ENCODE data around the gene RHOBTB3.

RHOBTB3 gene

DNA sequence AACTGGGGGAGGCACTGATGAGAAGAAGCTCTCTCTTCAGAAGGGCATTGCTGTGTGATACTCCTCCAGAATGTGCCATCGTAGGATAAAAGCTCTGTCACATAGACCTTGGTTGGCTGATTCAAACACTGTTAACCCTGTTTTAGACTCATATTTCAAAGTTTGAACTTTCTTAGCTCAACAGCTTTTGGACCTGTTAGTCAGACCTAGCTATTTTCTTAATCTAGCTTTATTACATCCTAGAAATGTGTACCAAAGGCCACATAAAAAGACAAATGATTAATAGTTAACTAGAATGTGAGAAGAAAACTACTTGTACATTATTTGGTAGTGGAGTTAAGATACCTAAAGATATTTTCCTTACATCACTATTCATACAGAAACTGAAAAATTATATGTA is 4.3 kb downstream of the RHOBTB3 start:
- Histone ChIP-seq H3K9ac (ENCODE audit: low read depth, low read length) (peak overlapping the region; percentile 98), H3K4me3 (ENCODE audit: low read length) (peak overlapping the region; percentile 99), H3K36me3 (ENCODE audit: insufficient read depth, low read length) (peaks cover 57% of the 10 kb centered on the region), H3K4me1 (ENCODE audit: control insufficient read depth, insufficient read depth, low read length) (peaks cover 29% of the 10 kb centered on the region), H3K4me2 (ENCODE audit: low read length) (peak overlapping the region; percentile 84), H3K27me3 (ENCODE audit: control insufficient read depth, insufficient read depth, low read length) (no peaks in the 10 kb centered on the region), H3K9me3 (replicated peaks; ENCODE audit: low read length) (no peaks in the 10 kb centered on the region)

- Histone ChIP-seq H3K4me1 (ENCODE audit: control insufficient read depth, insufficient read depth, low read length) (peaks cover 28% of the 10 kb centered on the region), H3K9me3 (replicated peaks; ENCODE audit: low read length) (no peaks in the 10 kb centered on the region), H3K4me3 (ENCODE audit: low read length) (no peak overlapping the region), H3K27me3 (ENCODE audit: control insufficient read depth, insufficient read depth, low read length) (no peaks in the 10 kb centered on the region), H3K36me3 (ENCODE audit: insufficient read depth, low read length) (peaks cover 70% of the 10 kb centered on the region), H3K4me2 (ENCODE audit: low read length) (no peak overlapping the region), H3K9ac (ENCODE audit: low read depth, low read length) (no peak overlapping the region)
Measured at GRCh38 chr5:95738072-95738471, 6.9 kb downstream of the RHOBTB3 start.

- Histone ChIP-seq H3K9me3 (replicated peaks; ENCODE audit: low read length) (no peaks in the 10 kb centered on the region), H3K4me1 (ENCODE audit: control insufficient read depth, insufficient read depth, low read length) (peaks cover 27% of the 10 kb centered on the region), H3K9ac (ENCODE audit: low read depth, low read length) (no peak overlapping the region), H3K4me3 (ENCODE audit: low read length) (no peak overlapping the region), H3K4me2 (ENCODE audit: low read length) (no peak overlapping the region), H3K36me3 (ENCODE audit: insufficient read depth, low read length) (peaks cover 67% of the 10 kb centered on the region), H3K27me3 (ENCODE audit: control insufficient read depth, insufficient read depth, low read length) (no peaks in the 10 kb centered on the region)
Measured at GRCh38 chr5:95738834-95739233, 7.7 kb downstream of the RHOBTB3 start.

DNA sequence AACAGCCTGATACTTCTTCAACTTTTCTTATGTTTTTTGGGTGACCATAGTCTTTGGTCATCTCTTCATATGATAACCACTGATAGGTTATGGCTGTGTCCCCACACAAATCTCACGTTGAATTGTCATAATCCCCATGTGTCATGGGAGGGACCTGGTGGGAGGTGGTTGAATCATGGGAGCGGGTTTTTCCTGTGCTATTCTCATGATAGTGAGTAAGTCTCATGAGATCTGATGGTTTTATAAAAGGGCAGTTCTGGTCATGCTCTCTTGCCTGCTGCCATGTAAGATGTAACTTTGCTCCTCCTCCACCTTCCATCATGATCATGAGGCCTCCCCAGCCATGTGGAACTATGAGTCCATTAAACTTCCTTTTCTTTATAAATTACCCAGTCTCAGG is 8.7 kb downstream of the RHOBTB3 start:
- Histone ChIP-seq H3K4me1 (ENCODE audit: control insufficient read depth, insufficient read depth, low read length) (peaks cover 17% of the 10 kb centered on the region), H3K4me2 (ENCODE audit: low read length) (no peak overlapping the region), H3K27me3 (ENCODE audit: control insufficient read depth, insufficient read depth, low read length) (no peaks in the 10 kb centered on the region), H3K9me3 (replicated peaks; ENCODE audit: low read length) (no peaks in the 10 kb centered on the region), H3K4me3 (ENCODE audit: low read length) (no peak overlapping the region), H3K9ac (ENCODE audit: low read depth, low read length) (no peak overlapping the region), H3K36me3 (ENCODE audit: insufficient read depth, low read length) (peaks cover 69% of the 10 kb centered on the region)

GRCh38 chr5:95741458-95741857 is 10.3 kb downstream of the RHOBTB3 start:
- H3K9me3 ChIP-seq (replicated peaks; ENCODE audit: low read length): no peaks in the 10 kb centered on the region
- peaks cover 3% of the 10 kb centered on the region for H3K4me1 ChIP-seq (ENCODE audit: control insufficient read depth, insufficient read depth, low read length)
- H3K36me3 ChIP-seq (ENCODE audit: insufficient read depth, low read length): peaks cover 77% of the 10 kb centered on the region

DNA sequence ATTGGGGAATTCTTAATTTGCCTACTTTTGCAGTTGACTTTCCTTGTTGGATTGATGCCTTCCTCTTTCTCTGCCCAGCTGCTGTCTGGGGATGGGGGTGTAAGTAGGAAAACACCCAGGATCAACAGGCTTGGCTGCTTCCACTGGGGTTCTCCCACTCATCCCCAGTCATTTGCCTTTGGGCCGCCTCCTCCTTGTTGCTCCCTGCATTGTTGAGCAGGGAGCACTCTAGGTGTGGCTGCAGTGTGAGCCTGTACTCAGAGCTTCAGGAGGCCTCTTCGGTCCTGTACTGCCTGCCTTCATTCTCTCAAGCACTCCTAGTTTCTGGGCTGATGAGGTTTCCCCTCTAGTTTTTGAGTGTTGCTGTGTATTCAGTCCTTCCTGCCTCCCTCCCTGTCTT is 12.1 kb downstream of the RHOBTB3 start:
- no peak overlapping the region for H3K9ac ChIP-seq (ENCODE audit: low read depth, low read length)
- no peaks in the 10 kb centered on the region for H3K9me3 ChIP-seq (replicated peaks; ENCODE audit: low read length)
- H3K4me1 ChIP-seq (ENCODE audit: control insufficient read depth, insufficient read depth, low read length): peaks cover 12% of the 10 kb centered on the region
- no peaks in the 10 kb centered on the region for H3K27me3 ChIP-seq (ENCODE audit: control insufficient read depth, insufficient read depth, low read length)
- H3K36me3 ChIP-seq (ENCODE audit: insufficient read depth, low read length): peaks cover 75% of the 10 kb centered on the region
- H3K4me2 ChIP-seq (ENCODE audit: low read length): no peak overlapping the region
- H3K4me3 ChIP-seq (ENCODE audit: low read length): no peak overlapping the region

More at GRCh38 chr5:95741458-95741857, 10.3 kb downstream of the RHOBTB3 start:
- H3K4me3 ChIP-seq (ENCODE audit: low read length): no peak overlapping the region
- no peak overlapping the region for H3K9ac ChIP-seq (ENCODE audit: low read depth, low read length)
- H3K4me2 ChIP-seq (ENCODE audit: low read length): no peak overlapping the region
- H3K27me3 ChIP-seq (ENCODE audit: control insufficient read depth, insufficient read depth, low read length): no peaks in the 10 kb centered on the region

DNA sequence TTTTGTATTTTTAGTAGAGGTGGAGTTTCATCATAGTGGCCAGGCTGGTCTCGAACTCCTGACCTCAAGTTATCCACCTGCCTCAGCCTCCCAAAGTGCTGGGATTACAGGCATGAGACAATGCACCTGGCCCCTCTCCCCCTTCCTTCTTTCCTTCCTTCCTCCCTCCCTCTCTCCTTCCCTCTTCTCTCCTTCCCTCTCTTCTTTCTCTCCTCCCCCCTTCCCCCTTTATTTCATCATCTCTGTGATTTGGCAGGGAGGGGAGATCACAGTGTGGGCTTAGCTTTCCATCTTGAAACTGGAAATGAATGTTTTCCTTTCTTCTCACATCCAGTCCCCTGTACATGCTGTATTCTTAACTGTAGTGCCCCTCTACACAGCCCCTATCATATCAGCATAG is 12.7 kb downstream of the RHOBTB3 start:
- H3K4me3 ChIP-seq (ENCODE audit: low read length): no peak overlapping the region
- H3K4me1 ChIP-seq (ENCODE audit: control insufficient read depth, insufficient read depth, low read length): peaks cover 12% of the 10 kb centered on the region
- H3K9ac ChIP-seq (ENCODE audit: low read depth, low read length): no peak overlapping the region
- no peaks in the 10 kb centered on the region for H3K27me3 ChIP-seq (ENCODE audit: control insufficient read depth, insufficient read depth, low read length)
- peaks cover 75% of the 10 kb centered on the region for H3K36me3 ChIP-seq (ENCODE audit: insufficient read depth, low read length)
- H3K9me3 ChIP-seq (replicated peaks; ENCODE audit: low read length): no peaks in the 10 kb centered on the region
- no peak overlapping the region for H3K4me2 ChIP-seq (ENCODE audit: low read length)

- H3K4me3 ChIP-seq (ENCODE audit: low read length): no peak overlapping the region
- no peaks in the 10 kb centered on the region for H3K27me3 ChIP-seq (ENCODE audit: control insufficient read depth, insufficient read depth, low read length)
- H3K9me3 ChIP-seq (replicated peaks; ENCODE audit: low read length): no peaks in the 10 kb centered on the region
- H3K4me1 ChIP-seq (ENCODE audit: control insufficient read depth, insufficient read depth, low read length): peaks cover 12% of the 10 kb centered on the region
- H3K9ac ChIP-seq (ENCODE audit: low read depth, low read length): no peak overlapping the region
- peaks cover 75% of the 10 kb centered on the region for H3K36me3 ChIP-seq (ENCODE audit: insufficient read depth, low read length)
- H3K4me2 ChIP-seq (ENCODE audit: low read length): no peak overlapping the region
Measured at GRCh38 chr5:95746194-95746593, 15.1 kb downstream of the RHOBTB3 start.

DNA sequence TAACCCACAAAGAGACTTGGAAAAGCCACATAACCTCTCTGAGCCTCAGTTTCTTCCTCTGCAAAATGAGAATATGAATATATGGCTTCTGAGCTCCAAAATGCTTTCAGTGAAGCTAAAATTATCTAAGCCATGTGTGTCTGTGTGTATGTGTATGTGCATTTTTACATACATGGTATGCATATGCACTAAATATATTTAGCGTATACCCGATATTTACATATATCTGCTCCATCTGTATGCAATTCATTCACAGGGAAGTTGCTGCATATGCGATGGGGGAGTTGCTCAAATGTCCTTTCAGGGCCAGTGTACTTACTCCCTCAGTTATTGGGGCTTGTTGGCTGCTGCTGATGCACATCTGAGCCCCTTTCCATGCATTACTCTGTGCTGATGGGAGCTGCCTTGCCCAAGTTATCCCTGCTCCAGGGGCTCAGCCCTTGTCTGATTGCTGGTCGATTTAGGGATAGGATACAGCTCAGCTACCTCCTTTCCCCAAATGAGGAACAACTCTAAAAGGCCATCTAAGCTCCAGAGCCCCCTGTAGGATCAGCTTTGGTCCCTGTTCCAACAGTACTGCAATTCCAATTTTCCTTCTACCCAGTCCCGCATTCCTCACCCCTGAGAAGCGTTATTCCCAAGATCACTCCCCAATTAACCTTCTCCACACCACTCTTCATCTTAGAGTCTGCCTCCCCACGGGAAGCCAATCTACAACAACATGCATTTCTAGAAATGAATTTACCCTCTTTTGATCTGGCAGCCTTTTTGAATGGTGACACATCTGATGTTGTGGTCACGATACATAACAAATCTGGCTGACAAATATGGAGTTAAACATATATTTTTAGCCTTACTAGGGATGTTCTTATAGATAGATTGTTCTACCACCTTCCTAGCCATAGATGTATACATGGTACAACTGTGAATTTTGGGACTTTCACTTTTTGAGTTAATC is 15.9 kb downstream of the RHOBTB3 start:
- Histone ChIP-seq H3K36me3 (ENCODE audit: insufficient read depth, low read length) (peaks cover 75% of the 10 kb centered on the region), H3K9ac (ENCODE audit: low read depth, low read length) (no peak overlapping the region), H3K27me3 (ENCODE audit: control insufficient read depth, insufficient read depth, low read length) (no peaks in the 10 kb centered on the region), H3K4me1 (ENCODE audit: control insufficient read depth, insufficient read depth, low read length) (peaks cover 12% of the 10 kb centered on the region), H3K9me3 (replicated peaks; ENCODE audit: low read length) (no peaks in the 10 kb centered on the region), H3K4me3 (ENCODE audit: low read length) (no peak overlapping the region), H3K4me2 (ENCODE audit: low read length) (no peak overlapping the region)

GRCh38 chr5:95748133-95748532 is 17.0 kb downstream of the RHOBTB3 start:
- no peaks in the 10 kb centered on the region for H3K9me3 ChIP-seq (replicated peaks; ENCODE audit: low read length)
- no peak overlapping the region for H3K4me2 ChIP-seq (ENCODE audit: low read length)
- H3K4me3 ChIP-seq (ENCODE audit: low read length): no peak overlapping the region
- H3K9ac ChIP-seq (ENCODE audit: low read depth, low read length): no peak overlapping the region
- no peaks in the 10 kb centered on the region for H3K27me3 ChIP-seq (ENCODE audit: control insufficient read depth, insufficient read depth, low read length)
- peaks cover 80% of the 10 kb centered on the region for H3K36me3 ChIP-seq (ENCODE audit: insufficient read depth, low read length)
- peaks cover 11% of the 10 kb centered on the region for H3K4me1 ChIP-seq (ENCODE audit: control insufficient read depth, insufficient read depth, low read length)

DNA sequence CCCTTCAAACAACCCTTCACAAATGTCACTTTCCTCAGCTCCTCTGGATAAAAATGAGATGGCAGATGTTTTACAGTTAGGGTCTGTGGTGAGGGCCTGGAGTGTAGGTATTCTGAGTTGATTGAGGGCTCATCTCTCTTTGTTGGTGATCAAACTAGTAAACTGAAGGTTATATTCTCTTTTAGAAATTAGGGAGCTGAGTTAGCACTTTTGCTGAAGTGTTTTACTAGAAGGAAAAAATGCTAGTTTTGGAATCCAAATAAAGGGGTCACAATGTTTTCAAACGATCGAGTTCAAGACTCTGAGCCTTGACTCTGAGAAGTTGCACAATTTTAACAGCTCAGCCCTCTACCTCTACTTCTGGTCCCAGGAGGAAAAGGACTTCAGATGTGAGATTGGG is 23.4 kb downstream of the RHOBTB3 start:
- Histone ChIP-seq H3K9me3 (replicated peaks; ENCODE audit: low read length) (no peaks in the 10 kb centered on the region), H3K9ac (ENCODE audit: low read depth, low read length) (no peak overlapping the region), H3K27me3 (ENCODE audit: control insufficient read depth, insufficient read depth, low read length) (no peaks in the 10 kb centered on the region), H3K36me3 (ENCODE audit: insufficient read depth, low read length) (peaks cover 70% of the 10 kb centered on the region), H3K4me1 (ENCODE audit: control insufficient read depth, insufficient read depth, low read length) (peaks cover 14% of the 10 kb centered on the region), H3K4me2 (ENCODE audit: low read length) (no peak overlapping the region), H3K4me3 (ENCODE audit: low read length) (no peak overlapping the region)

GRCh38 chr5:95759005-95759404 is 27.9 kb downstream of the RHOBTB3 start:
- Histone ChIP-seq H3K4me1 (ENCODE audit: control insufficient read depth, insufficient read depth, low read length) (peaks cover 44% of the 10 kb centered on the region), H3K4me2 (ENCODE audit: low read length) (no peak overlapping the region), H3K27me3 (ENCODE audit: control insufficient read depth, insufficient read depth, low read length) (no peaks in the 10 kb centered on the region), H3K4me3 (ENCODE audit: low read length) (no peak overlapping the region), H3K36me3 (ENCODE audit: insufficient read depth, low read length) (peaks cover 43% of the 10 kb centered on the region), H3K9me3 (replicated peaks; ENCODE audit: low read length) (no peaks in the 10 kb centered on the region), H3K9ac (ENCODE audit: low read depth, low read length) (peak overlapping the region; percentile 61)

Data from skeletal muscle satellite cell (primary cell).